NCI-H1436 (cell line): ENCODE results near the gene ARL5C.
"Not testable (repeated sequence)": the region's sequence is repeated elsewhere in the genome, so short reads cannot be mapped to it uniquely, and the experiment has no call there.

Experiments
- DNase-seq: peaks from one replicate; lab custom pipeline; 2025; lab: John Stamatoyannopoulos, UW

The ARL5C gene

DNA sequence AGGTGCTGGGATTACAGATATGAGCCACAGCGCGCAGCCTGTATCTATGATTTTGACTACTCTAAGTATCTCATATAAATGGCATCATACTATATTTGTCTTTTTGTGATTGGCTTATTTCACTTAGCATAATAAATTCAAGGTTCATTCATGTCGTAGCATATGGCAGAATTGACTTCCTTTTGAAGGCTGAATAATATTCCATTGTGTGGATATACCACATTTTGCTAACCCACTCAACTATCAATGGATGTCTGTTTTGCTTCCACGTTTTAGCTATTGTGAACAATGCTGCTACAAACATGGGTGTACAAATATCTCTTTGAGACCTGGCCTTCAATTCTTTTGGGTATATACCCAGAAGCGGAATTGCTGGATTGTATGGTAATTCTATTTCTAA is 24.7 kb downstream of the ARL5C start:
- DNase-seq: no peak

GRCh38 chr17:39139561-39139960 is 26.4 kb downstream of the ARL5C start:
- DNase-seq: no peak

DNA sequence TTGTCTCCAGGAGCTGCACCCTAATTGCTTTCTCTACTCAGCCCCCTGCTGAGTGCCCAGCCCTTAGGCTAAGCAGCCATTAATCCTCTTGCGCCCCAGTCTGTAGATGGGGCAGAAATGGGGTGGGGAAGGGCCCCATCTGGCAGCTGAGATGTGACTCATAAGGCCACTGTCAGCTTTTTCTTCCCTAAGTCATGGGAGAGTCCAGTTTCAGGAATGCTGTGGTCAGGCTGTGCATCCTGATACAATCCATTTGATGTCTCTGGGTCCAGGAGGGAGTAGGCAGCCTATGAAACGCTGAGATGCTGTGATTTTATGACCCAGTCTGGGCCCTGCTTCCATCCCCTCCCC is 26.8 kb downstream of the ARL5C start:
- DNase-seq: no peak

DNA sequence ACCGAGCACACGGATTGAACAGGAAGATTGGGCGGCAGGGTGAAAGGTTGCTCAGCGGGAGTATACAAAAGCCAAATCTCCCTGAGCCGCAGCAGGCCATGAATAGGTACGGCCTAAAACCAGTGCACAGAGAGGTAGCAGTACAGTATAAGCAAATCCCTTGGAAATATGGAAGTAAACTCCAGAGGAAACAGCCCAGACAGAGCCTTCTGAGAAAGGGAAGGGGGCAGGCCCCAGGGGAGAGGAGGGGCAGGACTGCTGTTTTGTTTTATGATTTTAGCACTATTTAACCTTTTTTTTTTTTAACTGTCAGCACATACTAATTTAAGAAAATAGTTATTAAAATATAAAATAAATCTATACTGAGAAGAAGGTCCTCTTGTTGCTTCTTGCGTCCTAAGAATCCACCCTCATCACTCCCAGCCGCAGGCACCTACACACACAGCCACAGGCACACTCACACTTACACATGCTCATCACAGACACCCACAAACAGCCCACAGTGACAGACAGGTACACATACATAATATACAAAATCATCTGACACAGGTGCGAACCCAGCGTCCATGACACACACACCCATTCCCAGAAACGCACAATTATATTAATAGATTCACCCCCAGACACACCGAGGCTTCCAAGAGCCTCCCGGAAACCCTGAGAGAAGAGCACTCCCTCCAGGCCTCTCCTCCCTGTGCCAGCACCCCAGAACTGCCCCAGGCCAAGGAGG is 27.4 kb downstream of the ARL5C start:
- no peak for DNase-seq

GRCh38 chr17:39134878-39135277 is 31.1 kb downstream of the ARL5C start:
- DNase-seq: no peak

DNA sequence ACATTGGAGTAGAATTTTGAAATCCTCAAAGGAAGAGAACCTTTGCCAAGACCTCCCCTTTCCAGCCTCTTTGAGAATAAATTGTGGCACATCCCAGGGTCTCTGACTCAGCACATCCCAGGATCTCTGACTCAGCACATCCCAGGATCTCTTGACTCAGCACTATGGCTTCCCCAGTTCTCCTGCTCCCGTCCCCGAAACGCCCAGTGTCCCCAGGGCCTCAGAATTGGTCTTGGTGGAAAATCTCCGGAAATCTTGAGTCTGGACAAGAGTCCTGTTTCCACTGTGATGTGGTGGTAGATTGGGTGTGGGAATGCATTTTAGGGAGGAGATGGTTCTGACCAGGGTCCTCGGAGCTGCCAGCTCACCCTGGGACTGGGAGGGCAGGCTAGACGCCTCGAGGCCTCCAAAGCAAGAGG is 33.8 kb downstream of the ARL5C start:
- no peak for DNase-seq

- DNase-seq: no peak
These were observed 34.3 kb downstream of the ARL5C start for GRCh38 chr17:39131616-39132015.

GRCh38 chr17:39130205-39130604 is 35.8 kb downstream of the ARL5C start:
- DNase-seq: no peak

GRCh38 chr17:39129544-39129943 is 36.4 kb downstream of the ARL5C start:
- DNase-seq: not testable (repeated sequence)

- DNase-seq: no peak
These were observed 39.5 kb downstream of the ARL5C start for GRCh38 chr17:39126436-39126835.

DNA sequence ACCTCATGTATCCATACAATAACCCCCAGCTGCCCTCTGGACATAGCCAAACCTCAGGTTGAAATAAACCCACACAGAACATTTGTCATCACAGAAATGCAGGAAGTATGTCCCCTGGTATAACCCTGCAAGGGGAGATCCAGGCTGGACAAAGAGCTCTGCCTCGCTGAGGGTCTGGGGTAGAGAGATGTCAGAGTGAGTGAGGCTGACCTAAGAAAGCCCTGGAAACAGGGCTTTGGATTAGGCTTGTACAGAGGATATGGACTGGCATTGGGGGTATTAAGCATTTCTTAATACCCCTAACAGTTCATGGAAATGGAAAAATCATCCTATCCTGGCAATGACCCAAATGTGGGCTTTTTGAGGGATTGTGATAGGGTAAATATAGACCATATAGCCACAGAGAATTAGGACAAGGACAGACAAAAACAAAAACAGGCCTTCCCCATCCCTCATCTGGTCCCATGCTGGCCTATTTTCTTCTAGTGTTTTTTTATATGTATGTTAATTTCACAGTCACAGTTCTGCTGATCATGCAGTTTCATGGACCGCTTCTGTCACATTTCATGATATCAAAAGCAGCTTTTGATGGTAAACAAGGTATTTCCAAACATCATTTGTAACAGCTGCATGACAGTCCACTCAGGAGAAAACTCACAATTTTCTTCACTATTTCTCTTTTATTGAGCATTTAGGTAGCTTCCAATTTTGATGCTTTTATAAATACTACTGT is 40.7 kb downstream of the ARL5C start:
- no peak for DNase-seq

GRCh38 chr17:39123627-39124026 is 42.3 kb downstream of the ARL5C start:
- no peak for DNase-seq

DNA sequence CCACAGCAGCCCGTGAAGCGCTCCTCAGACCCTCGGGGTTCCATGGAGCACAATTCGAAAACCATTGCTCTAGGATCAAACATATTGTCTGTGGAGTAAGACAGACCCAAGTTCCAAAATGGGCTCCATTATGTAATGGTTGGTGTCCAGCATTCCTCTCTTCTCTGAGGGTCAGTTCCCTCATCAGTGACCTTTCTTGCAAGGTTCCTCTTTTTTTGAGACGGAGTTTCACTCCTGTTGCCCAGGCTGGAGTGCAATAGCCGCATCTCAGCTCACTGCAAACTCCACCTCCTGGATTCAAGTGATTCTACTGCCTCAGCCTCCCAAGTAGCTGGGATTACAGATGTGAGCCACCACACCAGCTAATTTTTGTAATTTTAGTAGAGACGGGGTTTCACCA is 43.0 kb downstream of the ARL5C start:
- DNase-seq: no peak

DNA sequence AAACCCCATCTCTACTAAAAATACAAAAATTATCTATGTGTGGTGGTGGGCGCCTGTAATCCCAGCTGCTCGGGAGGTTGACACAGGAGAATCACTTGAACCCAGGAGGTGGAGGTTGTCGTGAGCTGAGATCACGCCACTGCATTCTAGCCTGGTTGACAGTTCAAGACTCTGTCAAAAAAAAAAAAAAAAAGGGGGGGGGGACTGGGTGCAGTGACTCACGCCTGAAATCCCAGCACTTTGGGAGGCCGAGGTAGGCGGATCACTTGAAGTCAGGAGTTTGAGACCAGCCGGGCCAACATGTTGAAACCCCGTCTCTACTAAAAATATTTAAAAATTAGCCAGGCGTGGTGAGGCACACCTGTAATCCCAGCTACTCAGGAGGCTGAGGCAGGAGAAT is 44.0 kb downstream of the ARL5C start:
- DNase-seq: not testable (repeated sequence)

DNA sequence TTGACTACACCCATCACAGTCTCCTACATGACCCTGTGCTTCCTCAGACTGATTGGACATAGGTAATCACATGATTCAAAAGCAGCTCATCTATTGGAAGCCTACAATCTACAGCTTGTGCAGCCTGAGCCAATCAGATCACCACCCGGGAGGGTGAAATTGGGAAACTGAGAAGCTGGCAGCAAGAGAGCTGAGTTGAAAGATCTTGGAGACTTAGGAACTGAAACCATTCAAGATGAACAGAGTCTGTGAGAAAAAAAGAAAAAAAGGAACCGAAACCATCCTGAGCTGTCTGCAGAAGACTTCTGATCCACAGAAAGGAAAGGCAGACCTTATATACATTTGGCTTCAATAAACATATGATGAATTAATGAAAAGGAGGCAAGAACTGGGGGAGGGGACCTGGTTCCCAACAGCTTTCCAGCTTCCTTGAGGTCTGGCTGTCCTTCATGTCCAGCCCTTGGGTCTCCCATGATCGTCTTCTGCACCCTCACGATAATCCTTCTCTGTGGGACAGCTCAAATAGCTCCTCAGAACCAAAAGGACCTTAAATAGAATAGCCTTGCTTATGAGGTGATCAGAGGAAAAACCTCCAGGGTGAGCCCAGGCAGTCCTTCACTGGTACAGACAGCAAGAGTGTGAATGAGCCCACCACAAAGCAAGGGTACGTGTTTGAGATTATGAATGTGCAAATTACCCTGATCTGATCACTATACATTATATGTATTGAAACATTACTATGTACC is 47.1 kb downstream of the ARL5C start:
- DNase-seq: no peak

GRCh38 chr17:39116224-39116623 is 49.7 kb downstream of the ARL5C start:
- no peak for DNase-seq

DNA sequence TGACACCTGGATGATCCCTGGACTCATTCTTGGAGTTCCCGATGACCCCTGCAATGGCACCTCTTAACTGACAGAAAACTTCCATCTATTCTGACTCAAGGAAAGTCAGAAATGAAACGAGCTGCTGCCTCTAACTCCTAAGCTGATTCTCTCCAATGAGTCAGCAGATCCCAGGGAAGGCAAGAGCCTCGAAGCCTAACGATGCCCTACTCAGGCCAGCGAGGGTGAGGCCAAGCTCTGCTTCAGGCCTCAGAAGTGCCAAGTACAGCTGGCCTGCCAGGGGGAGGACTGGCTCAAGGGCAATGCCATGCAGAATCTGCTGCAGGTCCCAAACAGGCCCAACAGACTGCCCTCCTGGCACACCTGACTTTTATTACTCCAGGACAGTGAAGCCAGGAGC is 50.8 kb downstream of the ARL5C start:
- DNase-seq: no peak

DNA sequence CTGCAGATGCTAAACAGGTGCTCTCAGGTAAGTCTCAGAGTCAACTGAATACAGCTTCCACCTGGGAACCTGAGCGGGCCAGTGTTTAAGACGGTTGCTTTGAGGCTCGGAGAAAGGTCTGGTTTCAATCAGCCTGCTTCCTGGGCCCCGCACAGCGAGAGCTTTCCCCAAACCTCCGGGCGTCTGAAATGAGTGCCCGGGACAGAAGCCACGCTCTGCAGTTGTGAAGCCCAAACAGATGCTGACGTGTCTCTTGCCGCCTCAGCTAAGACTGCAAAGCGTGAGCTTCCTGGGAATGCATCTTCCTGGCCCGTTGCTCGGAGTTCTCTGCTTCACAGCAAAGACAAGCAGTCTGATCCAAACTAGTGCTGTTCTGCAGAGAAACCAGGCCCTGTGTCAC is 51.2 kb downstream of the ARL5C start:
- DNase-seq: no peak

GRCh38 chr17:39113871-39114270 is 52.1 kb downstream of the ARL5C start:
- no peak for DNase-seq

DNA sequence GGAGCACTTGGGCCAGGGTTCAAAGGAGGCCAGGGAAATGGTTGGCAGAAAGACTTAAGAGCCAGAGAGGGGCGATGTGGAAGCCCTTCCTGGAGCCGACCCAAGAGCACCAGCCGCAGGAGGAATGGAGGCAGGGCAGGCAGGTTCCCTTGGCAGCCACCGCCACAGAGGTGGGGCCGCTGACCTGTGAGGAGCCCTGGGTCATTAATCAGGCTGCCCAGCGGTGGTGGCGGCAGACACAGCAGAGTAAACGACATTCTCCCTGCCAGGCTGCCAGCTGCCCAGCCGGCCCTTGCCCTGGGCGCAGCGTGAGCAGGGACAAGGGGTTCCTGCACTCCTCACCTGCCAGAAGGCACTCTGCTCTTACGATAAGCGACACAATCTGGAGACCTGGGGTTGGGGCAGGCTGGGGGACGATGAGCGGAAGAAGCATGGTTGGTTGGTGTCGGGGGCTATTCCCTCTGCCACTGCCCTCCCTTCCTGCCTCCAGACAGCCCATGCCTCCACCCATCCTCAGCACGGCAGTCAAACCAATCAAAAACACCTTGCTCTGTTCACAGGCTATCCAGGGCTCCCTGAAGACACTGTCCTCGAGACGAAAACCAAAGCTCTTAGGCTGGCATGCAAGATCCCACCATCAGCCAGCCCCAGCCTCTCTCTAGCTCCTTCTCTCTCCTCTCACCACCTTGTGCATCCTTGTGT is 55.4 kb downstream of the ARL5C start:
- DNase-seq: no peak

DNA sequence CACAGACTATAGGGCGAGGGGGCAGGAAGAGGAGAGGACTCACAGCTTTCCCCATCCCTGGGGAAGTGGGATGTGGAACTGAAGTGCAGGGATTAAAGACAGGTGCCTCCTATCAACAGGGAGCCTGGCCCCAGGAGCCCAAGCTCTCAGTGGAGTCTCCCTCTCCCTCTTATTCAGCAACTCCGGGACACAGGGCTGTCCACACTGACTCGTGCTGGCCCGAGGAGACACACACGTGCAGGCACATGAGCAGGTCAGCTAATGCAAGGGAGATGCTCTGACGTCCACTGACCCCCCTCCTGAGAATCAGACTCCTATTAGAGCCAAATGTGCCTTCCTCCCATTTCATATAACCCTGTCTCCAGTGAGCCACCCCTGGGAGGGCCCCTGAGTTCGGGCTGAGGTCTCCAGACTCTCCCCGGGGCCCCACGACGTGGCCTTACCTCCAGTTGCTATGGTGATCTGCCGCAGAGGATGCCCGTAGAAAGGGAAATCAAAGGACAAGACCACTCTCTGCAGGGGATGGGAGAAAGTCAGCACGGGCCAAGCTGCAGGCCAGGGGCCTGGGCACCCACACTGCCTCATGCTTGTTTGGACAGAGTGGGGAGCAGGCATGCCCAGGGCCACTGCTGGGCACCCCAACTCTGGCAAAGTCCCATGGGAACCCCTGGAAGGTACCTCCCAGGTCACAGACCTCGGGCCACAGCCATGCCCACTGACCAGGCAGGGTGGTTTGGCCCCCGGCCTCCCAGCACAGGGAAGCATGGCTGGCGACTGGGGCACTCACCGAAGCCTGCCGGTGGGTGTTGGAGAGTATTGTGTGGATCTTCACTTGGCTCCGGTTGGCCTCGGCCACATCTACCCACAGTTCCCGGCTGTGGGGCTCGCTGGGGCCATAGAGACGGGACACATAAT is 57.2 kb downstream of the ARL5C start:
- no peak for DNase-seq
